Pancreas (tissue), 10 donors: ENCODE data around the gene CFAP100. TPM values are rescaled to one million over a fixed set of nuclear protein-coding genes. Genes with fewer than 3 reads are reported as not detected.

Experiments used
- ATAC-seq, 4 donors: fragments of 200-7000 bp; cut with Tn5 transposase; one replicate each; pipeline versions ENCODE4 v1.8.0 to v1.9.1; 2020; ENCODE audit warnings: mild to moderate bottlenecking in 4 of 4, moderate library complexity in 4 of 4
- DNase-seq, 6 donors: peaks; one replicate each; pipeline ENCODE4 v3.0.0-alpha.2; 2020
- FAIRE-seq: peaks from 2 replicates; lab custom pipeline; 2012; peaks lifted over from hg19 to GRCh38; lab: Jason Lieb, UNC
- H3K27ac ChIP-seq, 4 donors: fragments of 200-600 bp; sonication (generic); 1 replicate in 3 of 4; 2 replicates in 1 of 4; pipeline versions ENCODE4 v1.5.0 to v1.8.0; 2020
- H3K27me3 ChIP-seq, 4 donors: fragments of 200-600 bp; one replicate each; pipeline ENCODE4 v1.8.0; 2021
- H3K36me3 ChIP-seq, 3 donors: fragments of 200-600 bp; sonication (generic) in 1 of 3; one replicate each; pipeline versions ENCODE4 v1.5.0 to v1.8.0; 2020 to 2021
- H3K4me1 ChIP-seq, 3 donors: fragments of 200-600 bp; one replicate each; pipeline ENCODE4 v1.8.0; 2021
- H3K4me3 ChIP-seq, 4 donors: fragments of 200-600 bp; sonication (generic) in 2 of 4; one replicate each; pipeline versions ENCODE4 v1.5.0 to v1.8.0; 2020 to 2021
- H3K9me3 ChIP-seq, 4 donors: fragments of 200-600 bp; one replicate each; pipeline ENCODE4 v1.8.0; 2021
- CTCF ChIP-seq, 4 donors: fragments of 200-600 bp; sonication (generic) in 3 of 4; IDR thresholded peaks; one replicate each; pipeline versions ENCODE4 v1.5.0 to v1.8.0; 2021; ENCODE audit warnings: antibody characterized with exemption in 4 of 4
- WGBS, 2 donors: extraction: QIAGEN DNeasy Blood & Tissue Kit; methylation state at CpG; one replicate each; pipeline ENCODE4 v1.1.7; 2013; 5-methylcytosine and 5-hydroxymethylcytosine counted together
- intact Hi-C, 3 donors: fragments of 100-400 bp; cut with DNase I; formaldehyde crosslinking; loops; one replicate each; pipeline versions ENCODE4 v1.11.1 to v1.14.2; 2022
- polyA plus RNA-seq, 2 donors: library from polyadenylated mRNA; stranded (reverse); fragments of 200-250 nt; gene quantifications; one replicate each; pipeline ENCODE4 v1.2.3, GENCODE V29; 2013
- total RNA-seq, 6 donors: library from RNA; stranded (reverse); fragmentation: NEBNext Ultra II Directional in 4 of 6; extraction: Animal tissue kit (Norgen Biotek cat#: 25700) in 4 of 6; gene quantifications; one replicate each; pipeline versions ENCODE4 v1.2.1 to v1.2.4, GENCODE V29; 2021 to 2023
- donor health status: healthy with polysubstance abuse.
- donor health status: DM: no; HTN: no; CAD: no; lungs with moderate emphysema.
- donor health status: DM: no; HTN: no; CAD: no.
- donor health status: control.
- donor health status: control.
- donor health status: Bipolar disorder and iron deficiency.
- donor health status: DM: yes; HTN: yes; CAD: no.
- donor health status: DM: no; HTN: no; CAD: no.
- donor health status: DM: no; HTN: no; CAD: no.
- donor health status: DM: yes; HTN: yes; CAD: no.

CFAP100 gene
- total and polyA plus RNA-seq, 8 donors, result not detected

- H3K36me3 ChIP-seq, result peaks cover 3 to 23% (median 14%) of the 10 kb centered on the region in 3 donors
- ATAC-seq (no peak), DNase-seq (peak in 1 of 6 donors; percentile 36), FAIRE-seq (no peak)
- H3K4me3 ChIP-seq, result no peak overlapping the region
- TF ChIP-seq CTCF (IDR thresholded peaks at IDR 0.05), result no peak
- H3K27ac ChIP-seq, result no peak overlapping the region
- intact Hi-C loops, result no loop called here
- peaks cover 13 to 27% (median 24%) of the 10 kb centered on the region in 3 donors for H3K4me1 ChIP-seq
- no peaks in the 10 kb centered on the region for H3K9me3 ChIP-seq
- 86 to 94% methylated on average over 12 of the region's 12 CpGs for WGBS, 2 donors
- no peaks in the 10 kb centered on the region for H3K27me3 ChIP-seq
Observed at GRCh38 chr3:126456766-126457388, 62.2 kb downstream of the CFAP100 start.

- FAIRE-seq (no peak), DNase-seq (peak in 5 of 6 donors; percentile 53 to 78 (median 69)), ATAC-seq (peak; percentile 76 to 89 (median 84))
- no peaks in the 10 kb centered on the region for H3K9me3 ChIP-seq
- H3K4me3 ChIP-seq, result no peak overlapping the region
- peaks cover 3 to 27% (median 20%) of the 10 kb centered on the region in 3 donors for H3K36me3 ChIP-seq
- H3K4me1 ChIP-seq, result peaks cover 19 to 41% (median 34%) of the 10 kb centered on the region in 3 donors
- peak overlapping the region; percentile 29 to 90 (median 58) for H3K27ac ChIP-seq
- H3K27me3 ChIP-seq, result no peaks in the 10 kb centered on the region
- intact Hi-C loops, result no loop called here
- 27 to 32% methylated on average over 7 of the region's 7 CpGs for WGBS, 2 donors
- no peak for TF ChIP-seq CTCF (IDR thresholded peaks at IDR 0.05)
Observed at GRCh38 chr3:126459111-126459762, 64.5 kb downstream of the CFAP100 start.

GRCh38 chr3:126459763-126460127 lies 65.0 kb downstream of the CFAP100 start:
- H3K4me1 ChIP-seq, result peaks cover 22 to 46% (median 40%) of the 10 kb centered on the region in 3 donors
- FAIRE-seq, result no peak
- H3K27me3 ChIP-seq, result no peaks in the 10 kb centered on the region
- H3K27ac ChIP-seq, result peak overlapping the region; percentile 29 to 90 (median 58)
- peak in 1 of 6 donors; percentile 49 for DNase-seq
- whole genome bisulfite sequencing, 2 donors, result 39 to 41% methylated on average over 9 of the region's 9 CpGs
- peaks cover 3 to 30% (median 25%) of the 10 kb centered on the region in 3 donors for H3K36me3 ChIP-seq
- peak overlapping the region in 1 of 4 donors; percentile 3 for H3K4me3 ChIP-seq
- no peaks in the 10 kb centered on the region for H3K9me3 ChIP-seq
- intact Hi-C loops, result no loop called here
- no peak for TF ChIP-seq CTCF (IDR thresholded peaks at IDR 0.05)
- ATAC-seq, result peak in 1 of 4 donors; percentile 4

- intact Hi-C loops, result no loop called here
- Histone ChIP-seq H3K9me3 (no peaks in the 10 kb centered on the region), H3K27me3 (no peaks in the 10 kb centered on the region), H3K4me1 (peaks cover 29 to 52% (median 46%) of the 10 kb centered on the region in 3 donors), H3K27ac (peak overlapping the region in 2 of 4 donors; percentile 80 to 90), H3K36me3 (peaks cover 3 to 34% (median 31%) of the 10 kb centered on the region in 3 donors), H3K4me3 (peak overlapping the region in 1 of 4 donors; percentile 3)
- 51 to 65% methylated on average over 7 of the region's 7 CpGs for WGBS, 2 donors
- DNase-seq (peak in 1 of 6 donors; percentile 43), ATAC-seq (no peak), FAIRE-seq (no peak)
- no peak for TF ChIP-seq CTCF (IDR thresholded peaks at IDR 0.05)
Observed at GRCh38 chr3:126460381-126460780, 65.7 kb downstream of the CFAP100 start.
